GM20000 (cell line): ENCODE results near the gene MRPL4.
A peak's percentile ranks its signal among the peaks of the same experiment; 100 is the strongest.

Source experiments
- DNase-seq: peaks from one replicate; pipeline ENCODE4 v3.0.0; 2012; ENCODE audit warnings: low spot score
- TF ChIP-seq, protein P1 (sequence below): IDR thresholded peaks from 2 replicates; pipeline ENCODE4 v1.5.1; 2012; ENCODE audit warnings: mild to moderate bottlenecking, control low read depth; ENCODE audit errors: extremely low read depth, missing control alignments

Gene MRPL4

DNA sequence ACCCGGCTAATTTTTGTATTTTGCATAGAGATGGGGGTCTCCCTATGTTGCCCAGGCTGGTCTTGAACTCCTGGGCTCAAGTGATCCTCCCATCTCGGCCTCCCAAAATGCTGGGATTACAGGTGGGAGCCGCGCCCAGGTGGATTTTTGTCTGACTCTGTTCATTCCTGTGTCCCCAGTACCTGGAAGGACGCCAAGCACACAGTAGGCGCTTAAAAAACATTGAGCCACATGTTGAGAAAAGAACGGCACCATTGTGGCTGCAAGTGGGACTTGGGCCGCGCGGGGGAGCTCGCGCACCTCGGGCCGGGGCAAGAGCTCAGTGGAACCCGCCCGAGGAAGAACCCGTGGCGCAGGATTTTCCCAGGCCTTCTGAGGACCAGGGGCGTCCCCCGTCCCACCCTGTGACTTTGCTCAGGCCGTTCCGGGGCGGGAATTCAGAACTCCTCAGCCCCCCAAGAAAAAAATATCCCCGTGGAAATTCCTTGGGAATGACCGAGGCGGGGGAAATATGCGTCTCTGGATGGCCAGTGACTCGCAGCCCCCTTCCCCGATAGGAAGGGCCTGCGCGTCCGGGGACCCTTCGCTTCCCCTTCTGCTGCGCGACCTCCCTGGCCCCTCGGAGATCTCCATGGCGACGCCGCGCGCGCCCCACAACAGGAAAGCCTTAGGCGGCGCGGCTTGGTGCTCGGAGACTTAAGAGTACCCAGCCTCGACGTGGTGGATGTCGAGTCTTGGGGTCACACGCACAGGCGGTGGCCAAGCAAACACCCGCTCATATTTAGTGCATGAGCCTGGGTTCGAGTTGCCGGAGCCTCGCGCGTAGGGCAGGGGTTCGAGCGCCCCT is 17.5 kb downstream of the MRPL4 start:
- DNase-seq = peak; percentile 81
- TF ChIP-seq, protein P1, sequence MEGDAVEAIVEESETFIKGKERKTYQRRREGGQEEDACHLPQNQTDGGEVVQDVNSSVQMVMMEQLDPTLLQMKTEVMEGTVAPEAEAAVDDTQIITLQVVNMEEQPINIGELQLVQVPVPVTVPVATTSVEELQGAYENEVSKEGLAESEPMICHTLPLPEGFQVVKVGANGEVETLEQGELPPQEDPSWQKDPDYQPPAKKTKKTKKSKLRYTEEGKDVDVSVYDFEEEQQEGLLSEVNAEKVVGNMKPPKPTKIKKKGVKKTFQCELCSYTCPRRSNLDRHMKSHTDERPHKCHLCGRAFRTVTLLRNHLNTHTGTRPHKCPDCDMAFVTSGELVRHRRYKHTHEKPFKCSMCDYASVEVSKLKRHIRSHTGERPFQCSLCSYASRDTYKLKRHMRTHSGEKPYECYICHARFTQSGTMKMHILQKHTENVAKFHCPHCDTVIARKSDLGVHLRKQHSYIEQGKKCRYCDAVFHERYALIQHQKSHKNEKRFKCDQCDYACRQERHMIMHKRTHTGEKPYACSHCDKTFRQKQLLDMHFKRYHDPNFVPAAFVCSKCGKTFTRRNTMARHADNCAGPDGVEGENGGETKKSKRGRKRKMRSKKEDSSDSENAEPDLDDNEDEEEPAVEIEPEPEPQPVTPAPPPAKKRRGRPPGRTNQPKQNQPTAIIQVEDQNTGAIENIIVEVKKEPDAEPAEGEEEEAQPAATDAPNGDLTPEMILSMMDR = peak; percentile 96

DNA sequence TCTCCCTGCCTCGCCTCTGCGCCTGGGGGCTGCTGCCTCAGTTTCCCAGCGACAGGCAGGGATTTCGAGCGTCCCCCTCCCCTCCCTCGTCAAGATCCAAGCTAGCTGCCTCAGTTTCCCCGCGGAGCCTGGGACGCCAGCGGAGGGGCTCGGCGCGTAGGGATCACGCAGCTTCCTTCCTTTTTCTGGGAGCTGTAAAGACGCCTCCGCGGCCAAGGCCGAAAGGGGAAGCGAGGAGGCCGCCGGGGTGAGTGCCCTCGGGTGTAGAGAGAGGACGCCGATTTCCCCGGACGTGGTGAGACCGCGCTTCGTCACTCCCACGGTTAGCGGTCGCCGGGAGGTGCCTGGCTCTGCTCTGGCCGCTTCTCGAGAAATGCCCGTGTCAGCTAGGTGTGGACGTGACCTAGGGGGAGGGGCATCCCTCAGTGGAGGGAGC is 18.2 kb downstream of the MRPL4 start:
- TF ChIP-seq, protein P1 = no peak
- peak; percentile 72 for DNase-seq

DNA sequence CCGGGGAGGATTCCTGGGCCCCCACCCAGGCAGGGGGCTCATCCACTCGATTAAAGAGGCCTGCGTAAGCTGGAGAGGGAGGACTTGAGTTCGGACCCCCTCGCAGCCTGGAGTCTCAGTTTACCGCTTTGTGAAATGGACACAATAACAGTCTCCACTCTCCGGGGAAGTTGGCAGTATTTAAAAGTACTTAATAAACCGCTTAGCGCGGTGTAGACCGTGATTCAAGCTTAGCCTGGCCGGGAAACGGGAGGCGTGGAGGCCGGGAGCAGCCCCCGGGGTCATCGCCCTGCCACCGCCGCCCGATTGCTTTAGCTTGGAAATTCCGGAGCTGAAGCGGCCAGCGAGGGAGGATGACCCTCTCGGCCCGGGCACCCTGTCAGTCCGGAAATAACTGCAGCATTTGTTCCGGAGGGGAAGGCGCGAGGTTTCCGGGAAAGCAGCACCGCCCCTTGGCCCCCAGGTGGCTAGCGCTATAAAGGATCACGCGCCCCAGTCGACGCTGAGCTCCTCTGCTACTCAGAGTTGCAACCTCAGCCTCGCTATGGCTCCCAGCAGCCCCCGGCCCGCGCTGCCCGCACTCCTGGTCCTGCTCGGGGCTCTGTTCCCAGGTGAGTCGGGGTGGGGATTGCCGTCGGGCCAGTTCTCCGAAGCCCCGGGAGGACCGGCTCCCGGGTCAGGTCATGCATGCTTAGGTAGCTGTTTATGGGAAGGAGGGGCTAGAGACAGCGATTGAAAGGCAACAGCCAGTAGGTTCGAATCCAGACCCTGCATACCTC is 18.8 kb downstream of the MRPL4 start, which contains the start of gene ICAM1:
Gene ICAM1, plus strand, starts transcription at position 505 of the 779 bp plus-strand sequence. Its CDS starts 40 bp downstream, at position 545.
- peak; percentile 81 for DNase-seq
- TF ChIP-seq, protein P1 = no peak

DNA sequence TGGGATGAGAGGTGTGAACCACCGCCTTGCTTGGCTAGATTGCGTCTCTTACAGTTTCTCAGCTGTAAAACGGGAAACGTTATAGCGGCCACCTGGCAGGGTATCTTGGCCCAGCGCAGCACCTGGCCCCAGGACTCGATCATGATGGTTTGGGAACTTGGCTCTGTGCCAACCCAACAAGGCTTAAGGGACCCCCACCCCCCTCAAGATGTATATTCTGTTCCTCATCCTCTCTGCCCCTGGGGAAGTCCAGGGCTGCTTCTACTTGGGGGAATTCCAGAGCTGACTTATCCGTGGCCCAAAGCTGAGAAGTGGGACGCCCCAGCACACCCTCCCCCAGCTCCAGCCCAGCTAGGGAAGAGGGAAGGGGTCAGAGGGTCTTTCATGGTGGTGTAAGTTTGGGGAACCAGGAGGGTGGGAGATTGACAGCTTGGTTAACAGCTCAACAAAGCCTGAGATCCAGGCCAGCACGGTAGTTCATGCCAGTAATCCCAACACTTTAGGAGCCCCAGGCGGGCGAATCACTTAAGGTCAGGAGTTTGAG is 19.6 kb downstream of the MRPL4 start:
- peak; percentile 68 for DNase-seq
- TF ChIP-seq, protein P1 = no peak

DNA sequence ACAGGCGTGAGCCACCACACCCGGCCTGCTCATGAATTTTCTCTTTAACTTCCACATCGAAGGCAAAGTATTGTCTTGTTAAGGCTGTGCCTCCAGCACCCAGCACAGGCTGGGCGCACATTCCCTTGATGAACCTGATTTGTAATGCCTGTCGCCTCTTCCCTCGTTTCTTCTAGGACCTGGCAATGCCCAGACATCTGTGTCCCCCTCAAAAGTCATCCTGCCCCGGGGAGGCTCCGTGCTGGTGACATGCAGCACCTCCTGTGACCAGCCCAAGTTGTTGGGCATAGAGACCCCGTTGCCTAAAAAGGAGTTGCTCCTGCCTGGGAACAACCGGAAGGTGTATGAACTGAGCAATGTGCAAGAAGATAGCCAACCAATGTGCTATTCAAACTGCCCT is 22.6 kb downstream of the MRPL4 start:
- DNase-seq = no peak
- TF ChIP-seq, protein P1 = no peak

DNA sequence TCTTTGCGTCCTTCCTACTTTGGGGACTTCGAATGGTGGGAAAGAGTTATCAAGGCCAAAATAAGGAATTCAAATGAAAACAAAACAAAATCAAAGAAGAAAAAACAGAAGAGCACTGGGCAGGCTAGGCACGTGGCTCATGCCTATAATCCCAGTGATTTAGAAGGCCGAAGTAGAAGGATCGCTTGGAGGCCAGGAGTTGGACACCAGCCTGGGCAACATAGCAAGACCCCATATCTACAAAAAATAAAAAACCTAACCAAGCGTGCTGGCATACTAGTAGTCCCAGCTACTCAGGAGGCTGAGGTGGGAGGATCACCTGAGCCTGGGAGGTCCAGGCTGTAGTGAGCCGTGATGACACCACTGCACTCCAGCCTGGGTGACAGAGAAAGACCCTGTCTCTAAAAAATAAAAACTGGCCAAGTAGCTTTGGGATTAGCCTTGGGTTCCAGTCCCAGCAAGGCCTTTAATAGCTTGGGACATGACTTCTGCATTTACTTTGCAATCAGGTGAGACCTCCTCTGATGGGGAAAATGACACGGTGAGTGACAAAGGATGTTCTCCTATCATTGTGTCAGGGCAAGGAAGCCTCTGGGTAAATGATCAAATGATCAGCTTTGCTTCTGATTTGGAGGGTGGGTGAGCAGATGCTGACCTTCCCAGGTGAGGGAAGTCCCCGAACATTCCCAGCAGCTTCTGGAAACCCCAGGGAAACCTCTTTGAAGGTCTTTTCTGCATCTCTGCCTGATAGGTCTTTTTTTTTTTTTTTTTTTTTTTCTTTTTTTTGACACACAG is 26.0 kb downstream of the MRPL4 start:
- TF ChIP-seq, protein P1 = no peak
- no peak for DNase-seq
